Measurements from ENCODE around the gene RTN4. TPM values are rescaled to one million over a fixed set of nuclear protein-coding genes. Genes with fewer than 3 reads are reported as not detected.
A peak's percentile ranks its signal among the peaks of the same experiment; 100 is the strongest.
"Not testable (repeated sequence)": the region's sequence is repeated elsewhere in the genome, so short reads cannot be mapped to it uniquely, and the experiment has no call there.

RTN4 gene
- total RNA-seq, 4 donors from 2014 or later, result 216 to 304 (median 228) TPM

DNA sequence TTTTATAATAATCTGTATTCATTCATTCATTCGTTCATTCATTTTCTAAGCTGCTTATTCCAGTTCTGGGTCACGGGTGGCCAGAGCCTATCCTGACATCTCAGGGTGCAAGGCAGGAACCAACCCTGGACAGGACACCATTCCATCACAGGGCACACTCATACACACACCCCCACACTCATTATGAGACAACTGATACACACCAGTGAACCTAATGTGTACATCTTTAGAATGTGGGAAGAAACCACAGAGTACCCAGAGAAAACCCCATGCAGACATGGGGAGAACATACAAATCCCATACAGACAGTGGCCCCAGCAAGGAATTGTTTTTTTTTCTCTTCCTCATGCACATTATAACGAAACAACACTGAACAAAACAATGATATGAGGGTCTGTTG lies 54.7 kb downstream of the RTN4 start:
- Histone ChIP-seq H3K27me3 (no peaks in the 10 kb centered on the region), H3K4me1 (peaks cover 26 to 97% (median 34%) of the 10 kb centered on the region in 3 donors), H3K36me3 (no peaks in the 10 kb centered on the region), H3K9me3 (no peaks in the 10 kb centered on the region), H3K4me3 (no peak overlapping the region), H3K27ac (no peak overlapping the region)
- TF ChIP-seq POLR2A (IDR thresholded peaks at IDR 0.05) (no peak), EP300 (IDR thresholded peaks at IDR 0.05) (no peak), POLR2AphosphoS5 (IDR thresholded peaks at IDR 0.05) (no peak)
- TF ChIP-seq, protein P1, sequence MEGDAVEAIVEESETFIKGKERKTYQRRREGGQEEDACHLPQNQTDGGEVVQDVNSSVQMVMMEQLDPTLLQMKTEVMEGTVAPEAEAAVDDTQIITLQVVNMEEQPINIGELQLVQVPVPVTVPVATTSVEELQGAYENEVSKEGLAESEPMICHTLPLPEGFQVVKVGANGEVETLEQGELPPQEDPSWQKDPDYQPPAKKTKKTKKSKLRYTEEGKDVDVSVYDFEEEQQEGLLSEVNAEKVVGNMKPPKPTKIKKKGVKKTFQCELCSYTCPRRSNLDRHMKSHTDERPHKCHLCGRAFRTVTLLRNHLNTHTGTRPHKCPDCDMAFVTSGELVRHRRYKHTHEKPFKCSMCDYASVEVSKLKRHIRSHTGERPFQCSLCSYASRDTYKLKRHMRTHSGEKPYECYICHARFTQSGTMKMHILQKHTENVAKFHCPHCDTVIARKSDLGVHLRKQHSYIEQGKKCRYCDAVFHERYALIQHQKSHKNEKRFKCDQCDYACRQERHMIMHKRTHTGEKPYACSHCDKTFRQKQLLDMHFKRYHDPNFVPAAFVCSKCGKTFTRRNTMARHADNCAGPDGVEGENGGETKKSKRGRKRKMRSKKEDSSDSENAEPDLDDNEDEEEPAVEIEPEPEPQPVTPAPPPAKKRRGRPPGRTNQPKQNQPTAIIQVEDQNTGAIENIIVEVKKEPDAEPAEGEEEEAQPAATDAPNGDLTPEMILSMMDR (IDR thresholded peaks at IDR 0.05), result no peak
- no peak for ATAC-seq
- 73 to 80% methylated on average over 2 to 3 of the region's 3 CpGs for whole genome bisulfite sequencing, 2 donors (ENCODE audit: low coverage in 1 of 2)

DNA sequence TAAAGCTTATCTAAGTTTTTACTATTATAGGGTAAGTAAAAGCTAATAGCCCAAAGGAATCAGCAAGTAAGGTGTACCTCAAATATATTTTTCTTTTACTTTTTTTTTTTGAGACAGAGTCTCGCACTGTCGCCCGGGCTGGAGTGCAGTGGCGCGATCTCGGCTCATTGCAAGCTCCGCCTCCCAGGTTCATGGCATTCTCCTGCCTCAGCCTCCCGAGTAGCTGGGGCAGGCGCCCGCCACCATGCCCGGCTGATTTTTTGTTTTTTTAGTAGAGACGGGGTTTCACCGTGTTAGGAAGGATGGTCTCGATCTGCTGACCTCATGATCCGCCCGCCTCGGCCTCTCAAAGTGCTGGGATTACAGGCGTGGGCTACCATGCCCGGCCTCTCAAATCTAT lies 59.6 kb downstream of the RTN4 start:
- H3K36me3 ChIP-seq, H3K4me3 ChIP-seq, H3K27me3 ChIP-seq, ATAC-seq, H3K27ac ChIP-seq, H3K9me3 ChIP-seq: not testable (repeated sequence)
- peaks cover 3 to 94% (median 13%) of the 10 kb centered on the region in 3 donors for H3K4me1 ChIP-seq
- WGBS, 2 donors (ENCODE audit: low coverage in 1 of 2), result 89 to 95% methylated on average over 4 to 14 of the region's 19 CpGs

DNA sequence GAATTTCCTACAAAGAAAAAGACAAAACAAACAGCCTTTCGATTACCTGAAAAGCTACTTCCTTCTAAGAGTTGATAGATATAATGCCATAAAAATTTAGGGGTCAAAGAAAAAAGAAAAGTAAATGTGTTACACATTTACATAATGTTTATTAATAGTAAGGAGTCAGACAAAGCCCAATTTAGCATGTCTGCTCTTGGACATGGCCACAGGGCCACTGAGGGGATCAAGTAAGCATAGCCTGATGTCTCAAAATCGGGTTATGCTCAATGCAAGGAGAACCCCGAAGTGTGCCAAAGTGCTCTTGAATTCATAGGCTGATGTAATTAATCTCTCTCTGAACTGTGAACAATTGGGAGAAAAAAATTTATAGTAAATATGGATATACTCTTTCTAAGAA lies 61.6 kb downstream of the RTN4 start:
- TF ChIP-seq POLR2AphosphoS5 (IDR thresholded peaks at IDR 0.05), result no peak
- TF ChIP-seq POLR2A (IDR thresholded peaks at IDR 0.05), result no peak
- no peak for TF ChIP-seq EP300 (IDR thresholded peaks at IDR 0.05)
- TF ChIP-seq, protein P1 (IDR thresholded peaks at IDR 0.05), result no peak
- no peaks in the 10 kb centered on the region for H3K27me3 ChIP-seq
- H3K36me3 ChIP-seq, result peaks cover 2 to 9% of the 10 kb centered on the region in 2 donors
- ATAC-seq, result no peak
- 60 to 70% methylated on average over 3 of the region's 3 CpGs for WGBS, 2 donors (ENCODE audit: low coverage in 1 of 2)
- peaks cover 8 to 95% (median 12%) of the 10 kb centered on the region in 3 donors for H3K4me1 ChIP-seq
- H3K4me3 ChIP-seq, result no peak overlapping the region
- H3K9me3 ChIP-seq, result no peaks in the 10 kb centered on the region
- H3K27ac ChIP-seq, result no peak overlapping the region

DNA sequence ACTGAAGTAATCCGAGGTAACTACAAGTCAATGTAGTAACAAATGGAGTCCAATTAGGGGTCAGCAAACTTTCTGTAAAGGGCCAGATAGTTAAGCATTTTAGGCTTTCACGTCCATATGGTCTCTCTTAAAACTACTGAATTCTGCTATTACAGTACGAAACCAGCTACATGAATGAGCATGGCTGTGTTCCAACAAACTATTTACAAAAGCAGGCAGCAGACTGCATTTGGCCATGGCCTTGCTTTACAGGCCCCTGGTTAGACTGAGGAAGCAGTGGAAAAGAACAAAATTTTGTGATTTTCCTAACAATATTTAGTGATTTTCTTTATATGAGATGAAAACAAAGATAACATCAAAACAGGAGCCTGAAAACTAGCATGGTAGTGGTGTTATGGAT lies 64.0 kb downstream of the RTN4 start:
- Histone ChIP-seq H3K9me3 (no peaks in the 10 kb centered on the region), H3K27me3 (no peaks in the 10 kb centered on the region), H3K36me3 (peaks cover 2 to 20% of the 10 kb centered on the region in 2 donors), H3K27ac (no peak overlapping the region), H3K4me3 (no peak overlapping the region), H3K4me1 (peaks cover 10 to 95% (median 12%) of the 10 kb centered on the region in 3 donors)
- 10 to 21% methylated on average over 3 of the region's 3 CpGs for WGBS, 2 donors (ENCODE audit: low coverage in 1 of 2)
- no peak for ATAC-seq
- no peak for TF ChIP-seq POLR2AphosphoS5 (IDR thresholded peaks at IDR 0.05)
- no peak for TF ChIP-seq POLR2A (IDR thresholded peaks at IDR 0.05)
- TF ChIP-seq EP300 (IDR thresholded peaks at IDR 0.05), result no peak
- TF ChIP-seq, protein P1 (IDR thresholded peaks at IDR 0.05), result no peak

DNA sequence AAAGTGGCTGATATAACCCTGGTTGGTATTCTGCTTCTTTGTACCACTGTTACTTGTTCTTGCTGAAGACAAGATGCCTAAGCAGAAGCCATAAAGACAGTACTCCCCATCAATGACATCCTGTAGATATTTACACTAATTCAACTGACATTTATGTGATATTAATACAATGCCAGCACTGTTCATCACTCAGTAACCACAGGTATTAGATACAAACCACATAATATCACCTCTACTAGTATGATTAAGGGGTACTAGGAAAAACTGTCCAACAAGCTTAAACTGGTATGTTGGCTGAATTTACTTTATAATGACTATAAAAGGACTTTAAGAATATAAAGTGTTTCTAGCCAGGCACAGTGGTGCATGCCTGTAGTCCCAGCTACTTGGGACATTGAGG lies 65.8 kb downstream of the RTN4 start:
- Histone ChIP-seq H3K27ac (peak overlapping the region in 1 of 4 donors; percentile 24), H3K4me3 (no peak overlapping the region), H3K36me3 (peaks cover 2 to 22% of the 10 kb centered on the region in 2 donors), H3K9me3 (no peaks in the 10 kb centered on the region), H3K27me3 (no peaks in the 10 kb centered on the region), H3K4me1 (peaks cover 12 to 98% (median 13%) of the 10 kb centered on the region in 3 donors)
- ATAC-seq, result no peak
- no peak for TF ChIP-seq POLR2AphosphoS5 (IDR thresholded peaks at IDR 0.05)
- TF ChIP-seq POLR2A (IDR thresholded peaks at IDR 0.05), result no peak
- TF ChIP-seq, protein P1 (IDR thresholded peaks at IDR 0.05), result no peak
- no peak for TF ChIP-seq EP300 (IDR thresholded peaks at IDR 0.05)

All from gastroesophageal sphincter (tissue), 4 donors.